ENCODE results near the gene KRT39. TPM values are rescaled to one million over a fixed set of nuclear protein-coding genes. Genes with fewer than 3 reads are reported as not detected.
A peak's percentile ranks its signal among the peaks of the same experiment; 100 is the strongest.

Gene KRT39
- total and polyA plus RNA-seq, 2 of the 13 experiments (the other 11 are each of a cell fraction or from before 2014, with no cell fraction given): 0.07 to 1.2 TPM

DNA sequence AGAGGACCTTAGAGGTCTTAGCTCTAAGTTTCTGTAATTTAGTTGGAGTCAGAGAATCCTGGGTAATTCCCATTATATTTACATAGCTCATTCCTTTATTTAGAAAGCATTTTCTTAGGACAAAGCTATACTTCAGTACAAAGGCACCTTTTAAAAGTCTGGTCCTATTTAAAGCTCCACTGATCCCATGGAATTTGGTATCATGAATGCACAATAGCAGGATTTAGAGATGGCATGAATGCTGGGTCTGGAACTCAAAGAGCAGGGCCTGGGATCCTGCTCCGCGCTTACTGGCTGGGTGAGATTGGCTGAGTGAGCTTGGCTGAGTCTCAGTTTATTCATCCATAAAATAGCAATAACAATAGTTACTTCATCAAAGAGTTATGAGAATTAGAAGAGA lies 34.1 kb downstream of the KRT39 start (continued):
- TF ChIP-seq TBX3 (IDR thresholded peaks at IDR 0.05; ENCODE audit: borderline replicate concordance): no peak
- TF ChIP-seq, protein P1, sequence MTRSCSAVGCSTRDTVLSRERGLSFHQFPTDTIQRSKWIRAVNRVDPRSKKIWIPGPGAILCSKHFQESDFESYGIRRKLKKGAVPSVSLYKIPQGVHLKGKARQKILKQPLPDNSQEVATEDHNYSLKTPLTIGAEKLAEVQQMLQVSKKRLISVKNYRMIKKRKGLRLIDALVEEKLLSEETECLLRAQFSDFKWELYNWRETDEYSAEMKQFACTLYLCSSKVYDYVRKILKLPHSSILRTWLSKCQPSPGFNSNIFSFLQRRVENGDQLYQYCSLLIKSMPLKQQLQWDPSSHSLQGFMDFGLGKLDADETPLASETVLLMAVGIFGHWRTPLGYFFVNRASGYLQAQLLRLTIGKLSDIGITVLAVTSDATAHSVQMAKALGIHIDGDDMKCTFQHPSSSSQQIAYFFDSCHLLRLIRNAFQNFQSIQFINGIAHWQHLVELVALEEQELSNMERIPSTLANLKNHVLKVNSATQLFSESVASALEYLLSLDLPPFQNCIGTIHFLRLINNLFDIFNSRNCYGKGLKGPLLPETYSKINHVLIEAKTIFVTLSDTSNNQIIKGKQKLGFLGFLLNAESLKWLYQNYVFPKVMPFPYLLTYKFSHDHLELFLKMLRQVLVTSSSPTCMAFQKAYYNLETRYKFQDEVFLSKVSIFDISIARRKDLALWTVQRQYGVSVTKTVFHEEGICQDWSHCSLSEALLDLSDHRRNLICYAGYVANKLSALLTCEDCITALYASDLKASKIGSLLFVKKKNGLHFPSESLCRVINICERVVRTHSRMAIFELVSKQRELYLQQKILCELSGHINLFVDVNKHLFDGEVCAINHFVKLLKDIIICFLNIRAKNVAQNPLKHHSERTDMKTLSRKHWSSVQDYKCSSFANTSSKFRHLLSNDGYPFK (CRISPR knock-in tag; IDR thresholded peaks at IDR 0.05; ENCODE audit: borderline replicate concordance): no peak
- TF ChIP-seq SOX5 (CRISPR knock-in tag; IDR thresholded peaks at IDR 0.05; ENCODE audit: borderline replicate concordance): peak; percentile 11; the same call in 1 of the 2 replicates
- no peak for TF ChIP-seq ERF (CRISPR knock-in tag; IDR thresholded peaks at IDR 0.05)

DNA sequence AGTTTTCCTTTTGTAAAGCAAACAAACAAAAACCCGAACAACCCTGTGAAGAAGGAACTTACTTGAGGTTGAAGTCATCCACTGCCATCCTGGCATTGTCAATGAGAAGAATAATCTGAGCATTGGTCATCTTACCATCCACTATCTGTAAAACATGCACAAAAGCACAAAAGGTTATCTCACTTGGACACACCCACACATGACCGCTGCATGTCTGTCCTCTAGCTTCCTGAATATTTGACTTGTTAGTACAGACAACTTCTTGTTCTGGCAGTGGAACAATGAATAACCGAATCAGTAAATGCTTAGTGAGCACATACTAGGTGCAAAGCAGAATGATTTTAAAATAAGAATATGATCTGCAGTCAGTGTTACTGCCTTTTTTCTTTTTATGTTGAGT lies 35.4 kb downstream of the KRT39 start:
- CTCF ChIA-PET (ENCODE audit: low intra/inter-chr PET ratio, low total read pairs): no interaction called here
- FAIRE-seq (no peak), DNase-seq (ENCODE audit: low spot score) (peak; percentile 65), ATAC-seq (no peak)
- no peak overlapping the region for H3K27ac ChIP-seq (ENCODE audit: extremely low read length, insufficient read depth, low read length)
- no peak overlapping the region for H3K4me2 ChIP-seq (ENCODE audit: low read depth, low read length)
- no peaks in the 10 kb centered on the region; a peak in 1 of 5 replicates for H3K36me3 ChIP-seq (replicated peaks in 1 of 2; ENCODE audit: control insufficient read depth in 1 of 2, insufficient read depth in 2 of 2, low read length in 2 of 2)
- POLR2A ChIA-PET: interaction anchor here (0.7 to 1.4 kb wide), 2 partner anchors 10 to 15 kb away, joined by 4 read pairs; no protein-coding TSS in a partner anchor
- peaks cover 47% of the 10 kb centered on the region for H3K4me1 ChIP-seq (ENCODE audit: insufficient read depth, low read length)
- no peaks in the 10 kb centered on the region for H4K20me1 ChIP-seq (ENCODE audit: insufficient read depth, low read length)
- no peak overlapping the region for H3K9ac ChIP-seq (ENCODE audit: insufficient read depth, low read depth, low read length)
- no peaks in the 10 kb centered on the region for H3K27me3 ChIP-seq (ENCODE audit: control insufficient read depth in 1 of 2, insufficient read depth in 2 of 2, low read length in 2 of 2)
- H3K4me3 ChIP-seq (replicated peaks in 1 of 3; ENCODE audit: insufficient read depth in 1 of 3, low read depth in 2 of 3, low read length in 3 of 3): no peak overlapping the region
- H3K79me2 ChIP-seq (ENCODE audit: insufficient read depth, low read length): peaks cover 3% of the 10 kb centered on the region
- intact Hi-C loops (cut with micrococcal nuclease; ENCODE audit: unreplicated experiment) (no loop called here), in situ Hi-C loops (cut with HindIII; ENCODE audit: extremely low pct_ligation_motif_present, low pct_unique_long_range_greater_than_20kb) (no loop called here)
- WGBS (ENCODE audit: low lambda C conversion rate): 83% methylated on average over 3 of the region's 3 CpGs
- no peak overlapping the region for H2AFZ ChIP-seq (ENCODE audit: low read length)
- BruUV-seq (replicated peaks): no TSS peak
- TF ChIP-seq, protein P2, sequence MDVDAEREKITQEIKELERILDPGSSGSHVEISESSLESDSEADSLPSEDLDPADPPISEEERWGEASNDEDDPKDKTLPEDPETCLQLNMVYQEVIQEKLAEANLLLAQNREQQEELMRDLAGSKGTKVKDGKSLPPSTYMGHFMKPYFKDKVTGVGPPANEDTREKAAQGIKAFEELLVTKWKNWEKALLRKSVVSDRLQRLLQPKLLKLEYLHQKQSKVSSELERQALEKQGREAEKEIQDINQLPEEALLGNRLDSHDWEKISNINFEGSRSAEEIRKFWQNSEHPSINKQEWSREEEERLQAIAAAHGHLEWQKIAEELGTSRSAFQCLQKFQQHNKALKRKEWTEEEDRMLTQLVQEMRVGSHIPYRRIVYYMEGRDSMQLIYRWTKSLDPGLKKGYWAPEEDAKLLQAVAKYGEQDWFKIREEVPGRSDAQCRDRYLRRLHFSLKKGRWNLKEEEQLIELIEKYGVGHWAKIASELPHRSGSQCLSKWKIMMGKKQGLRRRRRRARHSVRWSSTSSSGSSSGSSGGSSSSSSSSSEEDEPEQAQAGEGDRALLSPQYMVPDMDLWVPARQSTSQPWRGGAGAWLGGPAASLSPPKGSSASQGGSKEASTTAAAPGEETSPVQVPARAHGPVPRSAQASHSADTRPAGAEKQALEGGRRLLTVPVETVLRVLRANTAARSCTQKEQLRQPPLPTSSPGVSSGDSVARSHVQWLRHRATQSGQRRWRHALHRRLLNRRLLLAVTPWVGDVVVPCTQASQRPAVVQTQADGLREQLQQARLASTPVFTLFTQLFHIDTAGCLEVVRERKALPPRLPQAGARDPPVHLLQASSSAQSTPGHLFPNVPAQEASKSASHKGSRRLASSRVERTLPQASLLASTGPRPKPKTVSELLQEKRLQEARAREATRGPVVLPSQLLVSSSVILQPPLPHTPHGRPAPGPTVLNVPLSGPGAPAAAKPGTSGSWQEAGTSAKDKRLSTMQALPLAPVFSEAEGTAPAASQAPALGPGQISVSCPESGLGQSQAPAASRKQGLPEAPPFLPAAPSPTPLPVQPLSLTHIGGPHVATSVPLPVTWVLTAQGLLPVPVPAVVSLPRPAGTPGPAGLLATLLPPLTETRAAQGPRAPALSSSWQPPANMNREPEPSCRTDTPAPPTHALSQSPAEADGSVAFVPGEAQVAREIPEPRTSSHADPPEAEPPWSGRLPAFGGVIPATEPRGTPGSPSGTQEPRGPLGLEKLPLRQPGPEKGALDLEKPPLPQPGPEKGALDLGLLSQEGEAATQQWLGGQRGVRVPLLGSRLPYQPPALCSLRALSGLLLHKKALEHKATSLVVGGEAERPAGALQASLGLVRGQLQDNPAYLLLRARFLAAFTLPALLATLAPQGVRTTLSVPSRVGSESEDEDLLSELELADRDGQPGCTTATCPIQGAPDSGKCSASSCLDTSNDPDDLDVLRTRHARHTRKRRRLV (CRISPR knock-in tag; IDR thresholded peaks at IDR 0.05): no peak
- TF ChIP-seq SOX13 (IDR thresholded peaks at IDR 0.05): no peak
- TF ChIP-seq SOX13 (CRISPR knock-in tag; conservative IDR thresholded peaks at IDR 0.05 in 1 of 2, IDR thresholded peaks at IDR 0.05 in 1 of 2): peak in 1 of 2 experiments; percentile 52; a peak in 1 of 4 replicates
- TF ChIP-seq, protein P3, sequence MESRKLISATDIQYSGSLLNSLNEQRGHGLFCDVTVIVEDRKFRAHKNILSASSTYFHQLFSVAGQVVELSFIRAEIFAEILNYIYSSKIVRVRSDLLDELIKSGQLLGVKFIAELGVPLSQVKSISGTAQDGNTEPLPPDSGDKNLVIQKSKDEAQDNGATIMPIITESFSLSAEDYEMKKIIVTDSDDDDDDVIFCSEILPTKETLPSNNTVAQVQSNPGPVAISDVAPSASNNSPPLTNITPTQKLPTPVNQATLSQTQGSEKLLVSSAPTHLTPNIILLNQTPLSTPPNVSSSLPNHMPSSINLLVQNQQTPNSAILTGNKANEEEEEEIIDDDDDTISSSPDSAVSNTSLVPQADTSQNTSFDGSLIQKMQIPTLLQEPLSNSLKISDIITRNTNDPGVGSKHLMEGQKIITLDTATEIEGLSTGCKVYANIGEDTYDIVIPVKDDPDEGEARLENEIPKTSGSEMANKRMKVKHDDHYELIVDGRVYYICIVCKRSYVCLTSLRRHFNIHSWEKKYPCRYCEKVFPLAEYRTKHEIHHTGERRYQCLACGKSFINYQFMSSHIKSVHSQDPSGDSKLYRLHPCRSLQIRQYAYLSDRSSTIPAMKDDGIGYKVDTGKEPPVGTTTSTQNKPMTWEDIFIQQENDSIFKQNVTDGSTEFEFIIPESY (CRISPR knock-in tag; IDR thresholded peaks at IDR 0.05): 0 out of 2 replicates have a peak, but pooled peaks have one; percentile 23
- TF ChIP-seq, protein P4, sequence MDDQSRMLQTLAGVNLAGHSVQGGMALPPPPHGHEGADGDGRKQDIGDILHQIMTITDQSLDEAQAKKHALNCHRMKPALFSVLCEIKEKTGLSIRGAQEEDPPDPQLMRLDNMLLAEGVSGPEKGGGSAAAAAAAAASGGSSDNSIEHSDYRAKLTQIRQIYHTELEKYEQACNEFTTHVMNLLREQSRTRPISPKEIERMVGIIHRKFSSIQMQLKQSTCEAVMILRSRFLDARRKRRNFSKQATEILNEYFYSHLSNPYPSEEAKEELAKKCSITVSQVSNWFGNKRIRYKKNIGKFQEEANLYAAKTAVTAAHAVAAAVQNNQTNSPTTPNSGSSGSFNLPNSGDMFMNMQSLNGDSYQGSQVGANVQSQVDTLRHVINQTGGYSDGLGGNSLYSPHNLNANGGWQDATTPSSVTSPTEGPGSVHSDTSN (CRISPR knock-in tag; IDR thresholded peaks at IDR 0.05; ENCODE audit: borderline replicate concordance): no peak
- TF ChIP-seq ZNF24 (IDR thresholded peaks at IDR 0.05): 0 out of 2 replicates have a peak, but pooled peaks have one; percentile 64
- H3K9me3 ChIP-seq (ENCODE audit: low read length): no peaks in the 10 kb centered on the region

Measured in HepG2 (cell line).